Endothelial cell of hepatic sinusoid (primary cell): ENCODE measurements around the gene TBPL1.
"Not testable (repeated sequence)": the region's sequence is repeated elsewhere in the genome, so short reads cannot be mapped to it uniquely, and the experiment has no call there.

ENCODE experiments used
- in situ Hi-C: cut with HindIII; loops from 2 replicates; pipeline ENCODE4 v1.10.0; 2017; ENCODE audit warnings: low sequenced_read_pairs

Gene TBPL1

DNA sequence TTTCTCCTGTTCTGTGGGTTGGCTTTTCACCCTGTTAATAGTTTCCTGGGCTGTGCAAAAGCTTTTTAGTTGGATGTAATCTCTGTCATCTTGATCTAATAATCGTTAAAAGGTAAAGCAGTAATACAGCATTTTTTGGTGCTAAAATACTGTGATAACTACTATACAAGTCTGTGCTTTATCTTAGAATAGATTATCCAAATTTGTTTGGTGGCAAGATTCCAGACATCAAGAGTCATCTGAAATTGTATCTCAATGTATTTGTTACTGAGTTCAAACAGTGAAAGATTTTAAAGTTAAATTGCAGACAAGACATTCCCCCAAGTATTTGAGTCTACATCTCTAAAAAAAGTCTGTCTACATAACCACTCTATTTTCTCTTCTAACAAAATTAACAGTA, 18.8 kb downstream of the TBPL1 start:
- in situ Hi-C loops: no loop called here

- in situ Hi-C loops: no loop called here
Observed at GRCh38 chr6:133972388-133972787, 19.4 kb downstream of the TBPL1 start.

DNA sequence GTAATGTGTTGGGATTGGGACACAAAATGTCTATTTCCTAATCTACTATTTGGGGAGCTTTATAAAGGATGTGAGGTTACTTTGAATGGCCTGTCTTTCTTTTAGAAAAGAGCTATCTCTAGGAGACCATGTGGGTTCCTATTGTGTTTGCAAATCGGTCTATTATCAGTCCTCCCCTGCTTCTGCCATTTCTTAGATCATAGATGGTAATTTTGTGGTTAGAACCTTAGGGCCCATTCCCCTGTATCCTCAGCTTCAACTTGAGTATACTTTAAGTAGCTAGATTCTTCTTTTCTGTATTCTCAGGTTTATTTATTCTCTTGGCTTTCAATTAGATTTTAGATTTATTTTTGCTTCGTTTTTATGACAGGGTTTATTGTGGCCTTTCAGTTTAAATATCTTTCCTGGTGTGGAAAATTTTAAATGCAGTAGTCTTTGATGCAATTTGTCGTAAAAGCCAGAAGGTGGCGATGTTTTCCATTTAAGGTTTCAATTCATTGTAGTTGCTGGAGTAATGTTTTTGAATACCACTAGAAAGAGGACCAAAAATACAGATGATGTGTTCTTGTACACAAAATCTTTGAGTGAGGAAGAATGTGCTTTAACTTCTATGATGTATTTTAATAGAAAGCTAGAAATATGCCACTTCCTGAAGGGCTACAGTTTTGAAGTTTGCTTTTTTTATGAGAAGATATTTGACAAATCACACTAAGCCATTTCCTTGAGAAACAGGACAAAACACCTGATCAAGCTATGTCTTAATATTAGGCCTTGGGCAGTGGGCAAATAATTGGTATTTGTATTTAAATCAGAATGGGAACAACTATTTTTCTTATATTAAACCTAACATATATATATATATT, 20.3 kb downstream of the TBPL1 start:
- in situ Hi-C loops: no loop called here

DNA sequence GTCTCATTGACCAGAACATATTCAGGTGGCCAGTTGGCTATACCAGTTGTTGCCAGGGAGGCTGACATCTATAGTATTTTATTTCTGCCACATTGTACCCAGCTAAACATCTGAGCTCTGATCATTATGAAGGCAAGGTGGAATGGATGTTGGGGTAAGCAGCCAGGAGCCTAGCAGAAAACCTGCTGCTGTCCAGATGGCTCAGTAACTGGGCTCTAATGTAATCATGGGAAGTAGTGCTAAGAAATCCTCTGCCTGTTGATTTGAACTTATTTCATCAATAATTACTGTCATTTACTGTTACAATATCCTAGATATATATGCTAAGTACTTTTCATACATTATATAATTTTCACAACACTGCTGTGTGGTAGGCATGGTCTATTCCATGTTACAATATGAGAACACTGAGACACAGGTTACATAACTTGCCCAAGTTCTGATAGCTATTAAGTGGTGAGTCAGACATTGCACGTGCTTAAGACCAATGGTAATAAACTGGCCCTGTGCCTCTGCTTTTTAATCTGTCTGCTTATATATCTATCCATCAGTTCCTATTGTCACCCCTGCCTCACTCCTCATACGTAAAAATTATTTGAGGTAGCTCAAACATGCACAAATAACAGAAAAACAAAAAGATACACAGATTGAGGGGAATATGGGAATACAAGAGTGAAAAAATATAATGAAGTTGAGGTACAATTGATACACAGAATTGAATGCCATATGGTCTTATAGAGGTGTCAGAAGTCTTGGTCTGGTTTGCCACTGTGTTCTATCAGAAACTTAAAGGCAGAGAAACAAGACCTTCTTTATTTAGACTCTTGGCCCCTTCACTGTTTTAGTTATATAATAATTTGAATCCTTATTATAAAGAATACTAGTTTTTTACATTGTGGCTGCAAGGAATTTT, 25.2 kb downstream of the TBPL1 start:
- in situ Hi-C loops: no loop called here

DNA sequence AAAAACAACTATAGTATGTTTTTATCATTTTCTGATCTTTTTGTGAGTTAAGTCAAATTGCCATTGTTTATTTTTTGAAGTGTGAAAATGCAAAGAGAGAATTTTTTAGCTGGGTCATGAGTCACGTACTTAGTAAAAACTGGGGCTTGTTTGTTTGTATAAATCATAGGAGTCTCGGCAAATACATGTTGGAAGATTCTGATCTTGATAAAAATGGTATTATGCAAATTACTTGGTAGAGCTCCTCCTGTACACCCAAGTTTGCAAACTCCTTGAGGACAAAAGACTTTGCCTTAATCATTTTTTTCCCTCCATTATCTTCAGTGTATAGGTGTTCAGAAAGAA, 25.8 kb downstream of the TBPL1 start:
- in situ Hi-C loops: no loop called here

- in situ Hi-C loops: not testable (repeated sequence)
Observed at GRCh38 chr6:133979269-133979963, 26.4 kb downstream of the TBPL1 start.

DNA sequence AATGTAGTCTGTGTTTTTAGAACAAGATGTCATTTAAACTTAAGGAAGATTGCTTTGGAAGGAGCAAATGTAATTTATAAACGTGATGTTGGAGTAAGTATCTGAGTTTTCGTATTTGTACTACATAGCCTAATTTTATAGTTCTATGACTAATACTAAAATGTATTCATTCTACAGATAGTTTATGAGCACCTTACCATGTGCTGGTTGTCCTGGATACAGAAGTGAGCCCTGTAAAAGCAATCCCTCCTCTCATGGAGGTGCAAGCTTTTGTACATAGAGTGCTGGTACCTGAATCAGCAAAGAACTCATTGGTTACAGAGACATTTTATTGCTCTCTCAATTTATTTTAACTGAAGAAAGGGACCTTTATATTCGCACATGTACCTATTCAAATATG, 27.1 kb downstream of the TBPL1 start:
- in situ Hi-C loops: no loop called here

DNA sequence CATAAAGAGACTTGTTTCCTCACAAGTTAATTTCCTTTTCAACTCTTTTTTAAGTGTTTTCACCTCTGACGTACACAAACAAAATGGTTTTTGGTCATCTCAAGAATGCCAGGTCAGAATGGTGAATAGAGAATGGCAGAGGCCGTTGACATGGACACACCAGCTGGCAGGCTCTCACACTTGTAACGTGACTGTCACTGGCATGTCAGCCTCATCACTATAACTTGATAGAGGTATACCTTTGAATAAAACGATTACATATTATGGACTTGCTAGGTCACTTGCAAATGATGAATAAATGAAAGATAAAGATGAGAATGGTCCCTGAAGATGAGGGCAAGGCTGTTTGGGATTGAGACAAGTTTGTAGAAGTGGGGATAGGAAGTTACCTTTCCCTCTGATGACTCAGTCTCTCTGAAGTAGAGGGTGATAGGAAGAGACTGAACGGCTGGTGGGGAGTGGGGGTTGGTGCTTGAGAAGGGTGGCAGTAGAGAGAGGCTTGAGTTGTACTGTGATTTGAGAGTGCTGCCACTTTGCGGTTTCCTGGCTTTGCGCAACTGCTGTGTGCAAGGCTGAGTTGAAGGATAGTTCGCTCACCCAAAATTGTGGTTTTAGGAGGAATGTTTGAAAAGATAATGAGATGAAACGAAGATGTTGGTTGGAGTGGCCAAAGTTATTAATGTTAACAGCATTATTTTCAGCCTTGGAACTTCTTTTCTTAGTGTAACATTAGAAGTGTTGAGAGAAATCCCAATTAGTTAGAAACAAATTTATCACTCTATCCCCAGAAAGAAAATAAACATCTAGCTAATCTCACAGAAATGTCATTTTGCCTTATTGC, 30.3 kb downstream of the TBPL1 start:
- in situ Hi-C loops: no loop called here

- in situ Hi-C loops: no loop called here
Observed at GRCh38 chr6:133985970-133986369, 32.9 kb downstream of the TBPL1 start.

- in situ Hi-C loops: no loop called here
Observed at GRCh38 chr6:133986942-133987341, 33.9 kb downstream of the TBPL1 start.

DNA sequence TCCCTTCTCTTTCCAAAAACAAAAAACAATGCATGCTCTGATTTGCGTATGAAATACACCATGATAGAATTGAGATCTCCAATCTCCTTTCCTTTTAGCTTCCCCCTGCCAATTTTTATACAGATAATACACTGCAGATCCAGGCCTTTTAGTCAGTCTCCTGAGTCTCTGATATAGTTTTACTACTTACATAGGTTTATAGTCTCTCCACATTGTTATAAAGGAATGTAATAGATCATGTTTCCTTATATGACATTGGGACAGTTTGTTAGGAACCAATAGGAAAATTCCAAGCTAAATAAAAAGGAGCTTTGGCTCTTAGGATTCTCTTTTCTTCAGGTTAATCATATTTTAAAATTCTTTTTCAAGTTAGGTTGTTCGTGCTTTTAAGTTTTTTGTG, 36.5 kb downstream of the TBPL1 start:
- in situ Hi-C loops: no loop called here

DNA sequence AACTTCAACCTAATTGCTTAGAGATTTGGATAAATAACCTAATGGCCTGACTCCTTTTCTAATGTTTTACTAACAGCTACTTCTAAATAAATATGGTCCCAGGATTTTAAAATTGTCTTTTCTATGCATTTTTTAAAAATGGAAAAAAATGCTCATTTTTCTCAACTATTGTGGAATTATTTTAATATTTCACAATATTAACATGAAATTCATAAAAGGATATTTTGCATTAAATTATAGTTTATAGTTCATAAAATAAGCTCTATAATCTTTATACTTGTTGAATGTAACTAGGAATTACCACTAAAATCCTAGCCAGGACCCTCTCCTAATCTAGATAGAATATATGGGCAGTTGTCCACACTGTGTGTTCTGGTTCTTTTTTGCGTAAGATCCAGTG, 37.3 kb downstream of the TBPL1 start:
- in situ Hi-C loops: no loop called here

GRCh38 chr6:133991096-133991593, 38.1 kb downstream of the TBPL1 start:
- in situ Hi-C loops: no loop called here

- in situ Hi-C loops: no loop called here
Observed at GRCh38 chr6:133992992-133993680, 40.1 kb downstream of the TBPL1 start.

- in situ Hi-C loops: no loop called here
Observed at GRCh38 chr6:133995296-133995695, 42.3 kb downstream of the TBPL1 start.

- in situ Hi-C loops: no loop called here
Observed at GRCh38 chr6:133995758-133996157, 42.7 kb downstream of the TBPL1 start.

DNA sequence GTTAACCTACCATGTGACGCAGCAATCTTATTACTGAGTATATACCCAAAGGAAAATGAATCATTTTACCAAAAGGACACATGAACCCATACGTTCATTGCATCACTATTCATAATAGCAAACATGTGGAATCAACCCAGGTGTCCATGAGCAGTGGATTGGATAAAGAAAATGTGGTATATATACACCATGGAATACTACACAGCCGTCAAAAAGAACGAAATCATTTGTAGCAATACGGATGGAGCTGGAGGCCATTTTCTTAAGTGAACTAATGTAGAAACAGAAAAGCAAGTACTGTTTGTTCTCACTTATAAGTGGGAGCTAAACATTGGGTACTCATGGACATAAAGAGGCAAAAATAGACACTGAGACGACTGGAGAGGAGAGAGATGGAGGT, 44.2 kb downstream of the TBPL1 start:
- in situ Hi-C loops: no loop called here

GRCh38 chr6:133999305-133999704, 46.3 kb downstream of the TBPL1 start:
- in situ Hi-C loops: no loop called here

DNA sequence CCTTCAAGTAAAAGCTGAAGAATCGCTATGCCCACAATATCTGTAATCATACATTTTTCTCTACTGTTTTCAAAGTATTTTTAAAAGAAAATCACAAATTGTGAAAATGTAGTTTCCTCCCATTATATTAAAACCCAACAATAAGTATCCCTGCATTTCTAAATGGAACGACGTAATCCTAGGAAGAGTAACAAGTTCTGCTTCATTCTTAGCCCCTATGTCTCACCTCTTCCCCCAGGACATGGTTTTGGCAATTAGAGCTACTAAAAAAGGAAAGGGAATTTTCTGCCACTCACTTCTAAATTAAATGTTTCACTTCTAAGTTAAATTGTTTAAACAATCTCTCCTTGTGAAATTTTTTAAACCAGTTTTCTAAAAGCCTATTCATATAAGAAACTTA, 47.4 kb downstream of the TBPL1 start:
- in situ Hi-C loops: no loop called here

DNA sequence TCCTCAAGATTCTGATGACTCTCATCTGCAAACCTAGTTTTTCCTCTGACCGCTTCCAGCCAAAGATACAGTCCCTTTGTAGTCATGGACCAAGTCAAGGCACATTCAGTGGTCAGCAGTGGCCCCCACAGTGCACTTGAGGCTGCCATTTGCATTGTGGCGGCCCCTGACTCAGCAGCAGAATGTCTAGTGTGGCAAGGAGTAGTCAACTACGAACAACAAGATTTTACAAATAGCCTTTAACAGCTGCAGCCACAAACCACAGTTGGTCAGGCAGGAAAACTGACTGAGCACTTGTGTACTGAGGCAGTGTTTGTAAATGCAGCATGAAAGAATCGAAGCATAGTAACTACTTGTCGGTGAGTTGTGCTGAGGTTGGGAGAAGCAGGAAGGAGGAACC, 49.8 kb downstream of the TBPL1 start:
- in situ Hi-C loops: no loop called here
